ENCODE results near the gene KLHL34.

The KLHL34 gene

DNA sequence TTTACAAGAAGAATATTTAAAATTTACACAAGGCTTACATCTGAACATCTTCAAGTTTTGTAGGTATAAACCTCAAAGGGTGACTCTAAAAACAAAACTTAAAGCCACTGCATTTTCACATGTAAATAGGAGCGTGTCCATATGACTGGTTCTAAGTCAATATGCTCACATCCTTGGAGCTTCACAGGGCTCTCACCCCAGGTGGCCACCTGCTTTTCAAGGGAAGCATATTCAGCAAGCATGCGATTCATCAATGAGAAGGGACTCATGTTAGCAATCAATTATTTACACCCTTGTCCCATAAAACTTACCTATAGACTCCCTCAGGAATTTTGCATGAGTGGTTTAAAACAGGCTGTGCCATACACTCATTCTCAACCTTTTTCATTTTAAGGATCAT is 17.8 kb upstream of the KLHL34 start:
- TF ChIP-seq Cebpa-rat (IDR thresholded peaks at IDR 0.05) = no peak
- H3K4me2 ChIP-seq = no peak overlapping the region

DNA sequence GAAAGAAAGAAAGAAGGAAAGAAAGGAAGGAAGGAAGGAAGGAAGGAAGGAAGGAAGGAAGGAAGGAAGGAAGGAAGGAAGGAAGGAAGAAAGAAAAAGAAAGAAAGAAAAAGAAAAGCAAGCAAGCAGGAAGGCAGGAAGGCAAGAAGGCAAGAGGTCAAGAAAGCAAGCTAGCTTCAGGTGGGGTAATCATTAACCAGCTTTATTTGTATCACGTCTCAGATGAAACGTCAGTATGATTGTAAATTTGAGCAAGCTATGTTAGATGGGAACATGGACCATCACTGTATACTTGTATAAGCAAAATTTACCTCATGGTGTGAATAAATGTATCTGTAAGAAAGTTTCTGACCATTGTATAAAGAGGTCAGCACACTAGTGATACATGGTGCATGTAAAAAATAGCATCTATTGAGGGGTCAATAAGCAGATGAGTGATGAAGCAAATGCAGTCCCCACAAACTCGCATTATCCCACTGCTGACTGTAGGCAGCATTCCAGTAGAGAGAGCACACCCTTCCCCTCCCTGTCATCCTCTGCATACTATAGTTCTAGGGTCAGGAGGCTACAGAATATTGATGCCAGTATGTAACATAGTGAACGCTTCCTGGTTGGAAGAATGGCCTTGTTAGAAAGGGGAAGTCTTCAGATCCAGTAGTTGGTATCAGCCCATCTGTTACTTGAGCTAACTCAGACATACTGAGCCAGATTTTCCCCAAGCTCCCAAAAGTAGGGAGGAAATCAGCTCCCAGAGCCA is 16.5 kb upstream of the KLHL34 start:
- Histone ChIP-seq H3K9ac (no peak overlapping the region), H4K20me1 (no peaks in the 10 kb centered on the region), H3K4me1 (no peaks in the 10 kb centered on the region), H3K9me3 (no peaks in the 10 kb centered on the region), H3K4me2 (no peak overlapping the region), H3K27me3 (no peaks in the 10 kb centered on the region), H3K4me3 (no peak overlapping the region), H3K36me3 (no peaks in the 10 kb centered on the region), H3K27ac (no peak overlapping the region)
- no peak for TF ChIP-seq Cebpa-rat (IDR thresholded peaks at IDR 0.05)

More for the DNA sequence above, 17.8 kb upstream of the KLHL34 start:
- no peaks in the 10 kb centered on the region for H3K9me3 ChIP-seq
- no peak overlapping the region for H3K27ac ChIP-seq
- H3K9ac ChIP-seq = no peak overlapping the region
- H3K27me3 ChIP-seq = no peaks in the 10 kb centered on the region
- H4K20me1 ChIP-seq = no peaks in the 10 kb centered on the region
- H3K36me3 ChIP-seq = no peaks in the 10 kb centered on the region
- H3K4me3 ChIP-seq = no peak overlapping the region
- H3K4me1 ChIP-seq = no peaks in the 10 kb centered on the region

DNA sequence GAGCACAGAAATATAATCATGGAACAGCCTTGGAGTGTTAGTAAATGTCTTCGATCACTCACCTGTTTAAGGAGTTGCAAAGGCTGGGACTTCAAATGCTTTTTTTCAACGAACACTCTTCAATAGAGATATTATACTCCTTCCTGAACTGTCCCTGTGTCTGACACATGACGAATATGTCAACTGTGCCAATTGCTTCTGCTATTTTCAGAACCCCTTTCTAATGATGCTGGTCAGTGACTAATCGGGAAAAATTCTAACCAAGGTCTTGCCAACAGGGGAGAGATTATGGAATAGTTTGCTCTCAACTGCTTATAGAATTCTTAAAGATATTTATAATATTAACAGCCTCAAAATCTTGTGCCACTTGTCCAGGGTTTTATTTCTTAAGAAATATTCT is 8.5 kb upstream of the KLHL34 start:
- H3K4me2 ChIP-seq = no peak overlapping the region
- H4K20me1 ChIP-seq = no peaks in the 10 kb centered on the region

DNA sequence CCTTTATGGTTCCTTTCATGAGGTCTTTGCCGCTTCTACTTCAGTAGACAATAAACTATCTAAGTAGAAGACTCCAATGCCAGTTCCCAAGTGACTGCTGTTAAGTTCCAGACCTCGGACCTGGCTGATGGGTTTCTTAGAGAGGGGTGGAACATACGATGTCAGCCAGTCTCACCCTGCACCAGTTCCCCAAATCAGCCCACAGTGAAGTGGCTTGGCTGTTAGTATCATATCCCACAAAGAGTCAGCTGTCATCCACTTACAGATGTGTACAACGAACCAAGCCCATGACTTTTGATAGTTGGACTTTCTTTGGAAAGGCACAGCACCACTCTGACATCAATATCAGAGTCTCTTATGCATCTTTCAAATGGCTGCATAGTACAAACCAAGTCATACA is 8.1 kb upstream of the KLHL34 start:
- TF ChIP-seq Cebpa-rat (IDR thresholded peaks at IDR 0.05) = no peak
- Histone ChIP-seq H3K4me1 (no peaks in the 10 kb centered on the region), H3K36me3 (no peaks in the 10 kb centered on the region), H4K20me1 (no peaks in the 10 kb centered on the region), H3K4me2 (no peak overlapping the region), H3K27ac (no peak overlapping the region), H3K27me3 (no peaks in the 10 kb centered on the region), H3K4me3 (no peak overlapping the region), H3K9me3 (no peaks in the 10 kb centered on the region), H3K9ac (no peak overlapping the region)

More for the DNA sequence above, 8.5 kb upstream of the KLHL34 start:
- no peak overlapping the region for H3K9ac ChIP-seq
- H3K27ac ChIP-seq = no peak overlapping the region
- no peaks in the 10 kb centered on the region for H3K36me3 ChIP-seq
- H3K27me3 ChIP-seq = no peaks in the 10 kb centered on the region
- no peak overlapping the region for H3K4me3 ChIP-seq
- no peak for TF ChIP-seq Cebpa-rat (IDR thresholded peaks at IDR 0.05)
- no peaks in the 10 kb centered on the region for H3K9me3 ChIP-seq
- H3K4me1 ChIP-seq = no peaks in the 10 kb centered on the region

DNA sequence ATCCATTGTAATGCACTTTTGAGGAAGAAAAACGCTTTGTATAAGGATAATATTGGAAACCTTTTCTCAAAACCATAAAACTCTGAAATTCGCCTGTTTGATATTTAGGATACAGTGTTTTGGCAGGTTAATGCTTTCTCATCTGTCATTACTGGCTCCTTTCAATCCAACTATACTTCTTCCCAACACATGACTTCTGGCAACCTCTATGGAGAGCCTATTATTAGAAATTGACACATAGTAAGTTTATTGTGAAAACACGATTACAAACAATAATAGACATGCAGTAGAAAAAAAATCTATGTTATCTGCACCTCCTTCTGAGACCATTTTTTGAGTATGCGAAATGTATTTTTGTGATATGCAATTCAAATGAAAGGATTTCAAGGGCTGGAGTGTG is 4.6 kb upstream of the KLHL34 start:
- Histone ChIP-seq H3K4me2 (no peak overlapping the region), H3K4me3 (no peak overlapping the region), H3K27ac (no peak overlapping the region), H3K9me3 (peaks cover 12% of the 10 kb centered on the region), H3K4me1 (no peaks in the 10 kb centered on the region), H4K20me1 (no peaks in the 10 kb centered on the region), H3K36me3 (no peaks in the 10 kb centered on the region), H3K9ac (no peak overlapping the region), H3K27me3 (no peaks in the 10 kb centered on the region)
- TF ChIP-seq Cebpa-rat (IDR thresholded peaks at IDR 0.05) = no peak

DNA sequence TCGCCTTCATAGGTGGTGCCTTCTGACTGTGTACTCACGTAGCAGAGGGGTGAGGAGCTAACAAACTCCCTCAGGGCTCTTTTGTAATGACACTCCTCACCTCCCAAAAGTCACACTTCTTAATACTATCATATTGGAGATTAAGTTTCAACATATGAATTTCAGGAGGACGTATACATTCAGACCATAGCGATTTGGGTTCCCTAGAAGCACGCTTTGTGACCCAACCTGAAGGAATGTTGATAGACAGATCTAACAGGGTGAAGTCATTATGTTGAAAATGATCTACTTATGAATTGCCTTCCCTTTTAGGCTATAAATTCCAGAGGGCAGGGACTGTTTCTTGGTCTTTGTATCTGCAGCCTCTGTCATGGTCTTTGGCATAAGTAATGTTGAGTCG is 3.2 kb upstream of the KLHL34 start:
- Histone ChIP-seq H4K20me1 (no peaks in the 10 kb centered on the region), H3K4me1 (no peaks in the 10 kb centered on the region), H3K9ac (no peak overlapping the region), H3K4me2 (no peak overlapping the region), H3K4me3 (no peak overlapping the region), H3K9me3 (peaks cover 27% of the 10 kb centered on the region), H3K27ac (no peak overlapping the region), H3K36me3 (peaks cover 14% of the 10 kb centered on the region; the same call in 1 of the 2 replicates), H3K27me3 (no peaks in the 10 kb centered on the region)
- no peak for TF ChIP-seq Cebpa-rat (IDR thresholded peaks at IDR 0.05)

DNA sequence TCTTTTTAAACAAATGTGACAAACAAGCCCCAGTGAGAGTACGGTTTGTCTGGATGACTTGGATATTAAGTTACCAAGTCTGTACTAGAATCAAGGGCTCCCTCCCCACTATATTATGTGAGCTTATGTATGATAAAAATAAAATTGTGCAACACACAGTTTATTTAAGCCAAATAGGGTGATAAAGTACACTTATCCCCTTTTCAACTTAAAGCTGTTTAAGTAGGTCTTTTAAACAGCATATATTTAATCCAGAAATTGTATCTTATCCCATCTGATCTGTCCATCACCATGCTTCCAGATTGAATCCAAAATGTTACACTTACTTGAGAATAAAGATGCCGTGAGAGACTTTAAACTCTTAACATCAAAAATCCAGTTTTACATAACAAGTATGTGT is 2.0 kb upstream of the KLHL34 start:
- no peak overlapping the region for H3K4me2 ChIP-seq
- H3K27ac ChIP-seq = no peak overlapping the region
- H3K9ac ChIP-seq = no peak overlapping the region
- no peaks in the 10 kb centered on the region for H3K27me3 ChIP-seq
- no peak for TF ChIP-seq Cebpa-rat (IDR thresholded peaks at IDR 0.05)
- no peaks in the 10 kb centered on the region for H3K4me1 ChIP-seq
- no peaks in the 10 kb centered on the region for H4K20me1 ChIP-seq
- peaks cover 36% of the 10 kb centered on the region for H3K9me3 ChIP-seq
- no peak overlapping the region for H3K4me3 ChIP-seq
- H3K36me3 ChIP-seq = peaks cover 20% of the 10 kb centered on the region; the same call in 1 of the 2 replicates

DNA sequence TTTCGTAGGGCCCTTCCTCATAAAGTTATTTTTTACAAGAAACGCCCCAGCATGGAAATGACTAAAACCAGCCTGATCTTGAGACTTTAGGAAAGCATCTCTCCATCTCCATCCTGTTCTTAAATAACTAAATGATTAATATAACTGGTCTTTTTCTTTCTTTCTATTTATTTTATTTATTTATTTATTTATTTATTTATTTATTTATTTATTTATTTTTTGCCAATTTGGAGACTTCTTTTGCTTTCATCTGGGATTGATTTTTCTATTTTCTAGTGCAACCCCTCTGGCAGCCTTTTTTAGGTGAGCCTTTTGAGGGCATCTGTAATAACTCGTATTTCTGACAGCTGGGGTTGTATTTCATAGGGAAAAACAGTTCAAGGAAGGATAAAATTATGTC is 1.2 kb upstream of the KLHL34 start:
- H3K9me3 ChIP-seq = peaks cover 36% of the 10 kb centered on the region
- H3K36me3 ChIP-seq = peaks cover 20% of the 10 kb centered on the region; the same call in 1 of the 2 replicates
- no peaks in the 10 kb centered on the region for H4K20me1 ChIP-seq
- no peaks in the 10 kb centered on the region for H3K4me1 ChIP-seq
- H3K9ac ChIP-seq = no peak overlapping the region
- H3K27me3 ChIP-seq = no peaks in the 10 kb centered on the region
- TF ChIP-seq Cebpa-rat (IDR thresholded peaks at IDR 0.05) = no peak
- no peak overlapping the region for H3K4me3 ChIP-seq
- no peak overlapping the region for H3K27ac ChIP-seq
- no peak overlapping the region for H3K4me2 ChIP-seq

DNA sequence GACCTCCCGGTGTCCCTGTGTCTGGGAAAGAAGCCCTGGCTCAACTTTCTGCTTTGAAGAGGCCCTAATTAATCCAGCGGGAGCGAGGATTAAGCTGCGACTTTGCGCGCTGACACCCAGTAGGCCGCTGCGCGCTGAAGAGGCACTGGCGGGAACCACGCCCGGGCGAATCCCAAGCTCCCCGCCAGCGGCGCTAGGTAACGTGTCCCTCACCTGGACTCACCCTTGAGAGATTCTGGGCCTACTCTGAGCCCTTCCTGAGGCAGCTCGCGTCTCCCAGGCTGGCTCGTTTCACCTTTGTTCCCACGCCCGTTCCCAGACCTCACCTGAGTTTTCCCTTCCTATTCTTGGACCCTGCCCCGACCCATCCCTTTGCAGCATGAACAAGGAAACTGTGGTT is 616 bp upstream of the KLHL34 start:
- Histone ChIP-seq H3K4me1 (no peaks in the 10 kb centered on the region), H3K4me3 (no peak overlapping the region), H3K27ac (no peak overlapping the region), H4K20me1 (no peaks in the 10 kb centered on the region), H3K9me3 (peaks cover 36% of the 10 kb centered on the region), H3K4me2 (no peak overlapping the region), H3K36me3 (peaks cover 20% of the 10 kb centered on the region; the same call in 1 of the 2 replicates), H3K9ac (no peak overlapping the region), H3K27me3 (no peaks in the 10 kb centered on the region)
- TF ChIP-seq Cebpa-rat (IDR thresholded peaks at IDR 0.05) = no peak

DNA sequence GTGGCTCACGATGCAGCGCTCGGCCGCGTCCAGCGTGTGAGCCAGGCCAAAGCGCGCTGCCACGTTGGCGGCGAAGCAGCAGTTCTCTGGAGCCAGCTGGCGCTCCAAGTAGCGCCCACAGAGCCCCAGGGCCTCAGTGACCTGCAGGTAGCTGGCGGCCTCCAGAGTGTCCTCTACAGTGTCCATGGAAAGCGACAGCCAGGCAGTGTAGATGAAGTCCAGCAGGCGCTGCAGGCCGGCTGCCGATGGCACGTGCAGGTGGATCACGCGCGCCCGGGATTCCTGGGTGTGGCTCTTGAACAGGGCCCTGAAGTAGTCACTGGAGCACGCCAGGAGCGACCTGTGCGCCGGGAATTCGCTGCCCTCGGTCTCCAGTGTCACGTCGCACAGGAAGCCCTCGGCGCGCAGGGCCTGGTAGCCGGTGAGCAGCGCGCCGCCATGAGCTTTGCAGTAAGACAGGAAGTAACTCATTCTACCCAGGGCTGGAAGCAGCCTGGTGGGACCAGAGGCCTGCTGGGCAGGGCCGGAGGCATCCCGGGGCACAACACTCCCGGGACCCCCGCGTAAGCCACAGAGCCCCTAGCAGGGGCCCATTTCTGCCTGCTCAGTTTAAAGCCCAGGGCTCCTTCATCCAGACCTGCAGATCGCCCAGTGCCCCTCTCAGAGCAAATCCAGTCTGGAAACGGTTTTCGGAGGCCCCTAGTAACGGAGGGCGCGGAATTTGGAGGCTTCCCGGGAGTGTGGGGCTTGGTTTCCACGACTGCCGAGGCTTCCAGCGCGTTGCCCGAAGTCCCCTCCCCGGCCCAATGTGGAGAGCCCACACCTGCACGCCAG is 595 bp downstream of the KLHL34 start:
- no peak overlapping the region for H3K4me2 ChIP-seq
- no peak overlapping the region for H3K27ac ChIP-seq
- no peaks in the 10 kb centered on the region for H3K4me1 ChIP-seq
- H3K4me3 ChIP-seq = peak overlapping the region; percentile 14; the same call in 1 of the 2 replicates
- TF ChIP-seq Cebpa-rat (IDR thresholded peaks at IDR 0.05) = no peak
- no peaks in the 10 kb centered on the region for H4K20me1 ChIP-seq
- H3K9ac ChIP-seq = no peak overlapping the region
- H3K36me3 ChIP-seq = peaks cover 20% of the 10 kb centered on the region; the same call in 1 of the 2 replicates
- H3K27me3 ChIP-seq = no peaks in the 10 kb centered on the region
- H3K9me3 ChIP-seq = peaks cover 36% of the 10 kb centered on the region

All from BLaER1 (cell line).